ENCODE data around the gene FBXO33.

DNA sequence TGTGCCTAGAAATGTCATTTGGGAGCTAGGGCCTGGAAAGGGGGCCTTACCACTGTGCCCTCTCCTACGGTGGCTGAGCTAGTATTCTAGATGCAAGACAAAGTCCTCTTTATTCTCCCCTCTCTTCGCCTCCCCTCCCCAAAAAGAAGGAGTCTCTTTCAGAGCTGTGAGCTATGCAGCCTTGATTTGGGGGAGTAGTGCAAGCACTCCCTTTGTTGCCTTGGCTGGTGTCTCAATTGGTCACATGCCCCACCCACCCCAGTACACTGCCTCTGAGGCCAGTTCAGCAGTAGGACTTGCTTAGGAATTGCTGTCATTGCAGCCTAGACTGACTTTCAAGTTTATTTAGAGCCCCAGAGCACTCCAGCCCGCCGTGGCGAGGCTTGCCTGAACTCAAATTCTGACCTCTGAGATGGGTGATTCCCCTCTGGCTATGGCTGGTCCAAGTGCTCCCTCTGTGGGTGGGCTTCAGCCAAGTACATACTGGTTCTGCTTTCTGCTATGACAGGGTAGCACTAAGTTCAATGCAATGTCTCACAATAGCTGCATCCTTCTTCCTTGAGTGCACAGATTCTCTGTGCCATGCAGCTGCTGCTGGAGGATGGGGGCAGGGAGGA, 37.0 kb upstream of the FBXO33 start:
- TF ChIP-seq, protein P1, sequence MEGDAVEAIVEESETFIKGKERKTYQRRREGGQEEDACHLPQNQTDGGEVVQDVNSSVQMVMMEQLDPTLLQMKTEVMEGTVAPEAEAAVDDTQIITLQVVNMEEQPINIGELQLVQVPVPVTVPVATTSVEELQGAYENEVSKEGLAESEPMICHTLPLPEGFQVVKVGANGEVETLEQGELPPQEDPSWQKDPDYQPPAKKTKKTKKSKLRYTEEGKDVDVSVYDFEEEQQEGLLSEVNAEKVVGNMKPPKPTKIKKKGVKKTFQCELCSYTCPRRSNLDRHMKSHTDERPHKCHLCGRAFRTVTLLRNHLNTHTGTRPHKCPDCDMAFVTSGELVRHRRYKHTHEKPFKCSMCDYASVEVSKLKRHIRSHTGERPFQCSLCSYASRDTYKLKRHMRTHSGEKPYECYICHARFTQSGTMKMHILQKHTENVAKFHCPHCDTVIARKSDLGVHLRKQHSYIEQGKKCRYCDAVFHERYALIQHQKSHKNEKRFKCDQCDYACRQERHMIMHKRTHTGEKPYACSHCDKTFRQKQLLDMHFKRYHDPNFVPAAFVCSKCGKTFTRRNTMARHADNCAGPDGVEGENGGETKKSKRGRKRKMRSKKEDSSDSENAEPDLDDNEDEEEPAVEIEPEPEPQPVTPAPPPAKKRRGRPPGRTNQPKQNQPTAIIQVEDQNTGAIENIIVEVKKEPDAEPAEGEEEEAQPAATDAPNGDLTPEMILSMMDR (IDR thresholded peaks at IDR 0.05; ENCODE audit: low read length) = peak; percentile 75
- no peak for TF ChIP-seq EZH2 (IDR thresholded peaks at IDR 0.05; ENCODE audit: borderline replicate concordance, low read length)

All from OCI-LY1 (cell line).